Gastrocnemius medialis (tissue), 4 donors: ENCODE results near the gene SSTR5. TPM values are rescaled to one million over a fixed set of nuclear protein-coding genes. Genes with fewer than 3 reads are reported as not detected.

Experiments used
- ATAC-seq, 2 donors: fragments of 150-250 bp; one replicate each; pipeline ENCODE4 v1.9.1; 2016
- DNase-seq, 2 donors: peaks; one replicate each; pipeline ENCODE4 v3.0.0-alpha.2; 2019
- H3K27ac ChIP-seq, 4 donors: fragments of 200-600 bp; sonication (generic); 1 replicate in 1 of 4; 2 replicates in 3 of 4; pipeline ENCODE4 v1.5.1; 2016 to 2018; ENCODE audit warnings: mild to moderate bottlenecking in 2 of 4, moderate library complexity in 1 of 4
- H3K27me3 ChIP-seq, 3 donors: fragments of 200-600 bp; sonication (generic) in 2 of 3; 1 replicate in 1 of 3; 2 replicates in 2 of 3; pipeline versions ENCODE4 v1.5.1 to v1.6.0; 2016 to 2019; ENCODE audit warnings: mild to moderate bottlenecking in 1 of 3, moderate library complexity in 1 of 3
- H3K36me3 ChIP-seq, 2 donors: fragments of 200-600 bp; sonication (generic) in 1 of 2; one replicate each; pipeline ENCODE4 v1.5.1; 2017 to 2018
- H3K4me1 ChIP-seq, 2 donors: fragments of 200-600 bp; sonication (generic) in 1 of 2; one replicate each; pipeline ENCODE4 v1.5.1; 2016 to 2017; ENCODE audit warnings: mild to moderate bottlenecking in 2 of 2
- H3K4me3 ChIP-seq, 4 donors: fragments of 200-600 bp; sonication (generic) in 3 of 4; 1 replicate in 1 of 4; 2 replicates in 3 of 4; pipeline ENCODE4 v1.5.1; 2016 to 2019; ENCODE audit warnings: mild to moderate bottlenecking in 2 of 4
- H3K9me3 ChIP-seq, 3 donors: fragments of 200-600 bp; sonication (generic) in 2 of 3; 1 replicate in 1 of 3; 2 replicates in 2 of 3; pipeline ENCODE4 v1.5.1; 2016 to 2019
- POLR2A ChIP-seq, 2 donors: fragments of 450-650 bp; IDR thresholded peaks; one replicate each; pipeline ENCODE4 v1.6.1; 2017; ENCODE audit warnings: antibody characterized with exemption in 2 of 2, mild to moderate bottlenecking in 2 of 2, moderate library complexity in 2 of 2
- in situ Hi-C, 4 donors: fragments of 200-750 bp; cut with MboI; loops; one replicate each; pipeline versions ENCODE4 v1.15.0 to v1.8.0; 2017; ENCODE audit warnings: low sequenced_read_pairs in 4 of 4
- intact Hi-C: fragments of 100-400 bp; cut with DNase I; formaldehyde crosslinking; loops from one replicate; pipeline ENCODE4 v1.15.1; 2023; ENCODE audit warnings: low total_unique reads
- total RNA-seq, 4 donors: library from RNA; depleted of rRNA; stranded (reverse); fragments of >200 nt; gene quantifications; one replicate each; pipeline versions ENCODE4 v1.1.0 to v1.2.3, GENCODE V29; 2016
- TF ChIP-seq, protein P1 (sequence below), 5 experiments: fragments of 450-650 bp in 3 of 5; fragments of 200-600 bp in 2 of 5; sonication (generic) in 2 of 5; IDR thresholded peaks in 4 of 5; conservative IDR thresholded peaks in 1 of 5; 1 replicate in 4 of 5; 2 replicates in 1 of 5; pipeline ENCODE4 v1.5.1; 2016 to 2019; ENCODE audit warnings: antibody characterized with exemption in 5 of 5, mild to moderate bottlenecking in 3 of 5, moderate library complexity in 3 of 5

Gene SSTR5
- total RNA-seq, 4 donors from 2014 or later = 0.24 to 1.3 (median 0.33) TPM; not detected in 1

DNA sequence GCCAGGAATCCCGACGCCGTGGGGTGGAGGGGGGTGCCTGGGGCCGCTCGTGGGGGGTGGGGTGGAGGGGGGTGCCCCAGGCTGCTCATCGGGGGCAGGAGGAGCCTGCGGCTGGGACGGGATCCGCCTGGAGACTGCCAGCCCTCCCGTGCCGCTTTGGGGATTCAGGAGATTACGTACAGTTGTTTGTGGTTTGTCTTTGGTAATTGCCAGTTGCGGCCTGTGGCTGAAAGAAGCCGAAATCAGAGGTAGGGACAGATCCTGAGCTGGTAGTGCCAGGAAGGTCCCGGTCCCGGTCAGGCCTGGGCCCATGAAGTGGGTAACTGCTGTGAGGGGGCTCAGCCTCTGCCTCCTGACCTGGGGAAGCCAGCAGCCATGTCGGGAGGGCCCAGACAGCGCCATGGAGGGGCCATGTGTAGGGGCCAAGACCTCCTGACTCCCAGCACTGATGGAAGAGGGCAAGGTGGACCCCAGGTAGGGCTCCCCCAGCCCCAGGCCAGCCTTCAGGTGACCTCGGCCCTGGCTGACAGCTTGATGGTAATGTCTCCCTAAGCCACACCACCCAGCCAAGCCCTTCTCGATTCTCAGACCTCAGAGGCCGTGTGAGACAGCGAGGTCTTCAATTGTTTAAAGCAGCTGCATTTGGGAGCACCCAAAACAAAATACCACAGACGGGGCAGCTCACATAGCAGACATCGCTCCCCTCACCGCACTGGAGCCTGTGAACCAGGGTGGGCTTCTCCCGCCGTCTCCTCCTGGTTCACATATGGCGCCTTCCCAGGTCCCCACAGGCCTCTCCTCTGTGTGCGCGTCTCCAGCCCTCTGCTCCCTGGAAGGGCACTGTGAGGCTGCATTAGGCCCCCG lies 34.9 kb upstream of the SSTR5 start:
- DNase-seq (no peak), ATAC-seq (no peak)
- intact Hi-C loops (no loop called here), in situ Hi-C loops (no loop called here)
- Histone ChIP-seq H3K4me1 (no peaks in the 10 kb centered on the region), H3K27me3 (peaks cover 27 to 63% (median 44%) of the 10 kb centered on the region in 3 donors), H3K4me3 (no peak overlapping the region), H3K27ac (no peak overlapping the region), H3K9me3 (no peaks in the 10 kb centered on the region), H3K36me3 (no peaks in the 10 kb centered on the region)
- TF ChIP-seq, protein P1, sequence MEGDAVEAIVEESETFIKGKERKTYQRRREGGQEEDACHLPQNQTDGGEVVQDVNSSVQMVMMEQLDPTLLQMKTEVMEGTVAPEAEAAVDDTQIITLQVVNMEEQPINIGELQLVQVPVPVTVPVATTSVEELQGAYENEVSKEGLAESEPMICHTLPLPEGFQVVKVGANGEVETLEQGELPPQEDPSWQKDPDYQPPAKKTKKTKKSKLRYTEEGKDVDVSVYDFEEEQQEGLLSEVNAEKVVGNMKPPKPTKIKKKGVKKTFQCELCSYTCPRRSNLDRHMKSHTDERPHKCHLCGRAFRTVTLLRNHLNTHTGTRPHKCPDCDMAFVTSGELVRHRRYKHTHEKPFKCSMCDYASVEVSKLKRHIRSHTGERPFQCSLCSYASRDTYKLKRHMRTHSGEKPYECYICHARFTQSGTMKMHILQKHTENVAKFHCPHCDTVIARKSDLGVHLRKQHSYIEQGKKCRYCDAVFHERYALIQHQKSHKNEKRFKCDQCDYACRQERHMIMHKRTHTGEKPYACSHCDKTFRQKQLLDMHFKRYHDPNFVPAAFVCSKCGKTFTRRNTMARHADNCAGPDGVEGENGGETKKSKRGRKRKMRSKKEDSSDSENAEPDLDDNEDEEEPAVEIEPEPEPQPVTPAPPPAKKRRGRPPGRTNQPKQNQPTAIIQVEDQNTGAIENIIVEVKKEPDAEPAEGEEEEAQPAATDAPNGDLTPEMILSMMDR (IDR thresholded peaks at IDR 0.05 in 4 of 5, conservative IDR thresholded peaks at IDR 0.05 in 1 of 5) = no peak
- TF ChIP-seq POLR2A (IDR thresholded peaks at IDR 0.05) = no peak

DNA sequence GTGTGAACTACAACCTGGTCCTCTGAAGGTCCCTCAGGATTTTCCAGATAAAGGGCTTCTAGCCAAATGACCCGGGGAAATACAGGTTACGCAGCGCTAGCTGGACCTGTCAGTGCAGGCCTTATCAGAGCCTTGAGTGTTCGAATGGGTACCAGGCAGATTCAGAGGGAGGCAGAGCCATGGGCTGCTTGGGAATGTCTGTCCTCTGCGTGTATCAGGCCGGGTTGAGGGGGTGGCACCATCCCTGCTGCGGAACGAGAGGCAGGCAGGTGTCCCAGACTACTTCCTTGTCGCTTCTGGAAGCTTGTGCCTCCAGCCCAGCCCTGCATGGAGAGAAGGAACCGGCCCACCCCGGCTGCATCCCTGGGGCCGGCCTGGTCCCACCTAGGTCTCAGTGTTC lies 33.6 kb upstream of the SSTR5 start:
- ATAC-seq (no peak), DNase-seq (no peak)
- TF ChIP-seq POLR2A (IDR thresholded peaks at IDR 0.05) = no peak
- TF ChIP-seq, protein P1 (IDR thresholded peaks at IDR 0.05 in 4 of 5, conservative IDR thresholded peaks at IDR 0.05 in 1 of 5) = no peak
- intact Hi-C loops = no loop called here
- Histone ChIP-seq H3K9me3 (no peaks in the 10 kb centered on the region), H3K4me3 (no peak overlapping the region), H3K27ac (no peak overlapping the region), H3K27me3 (peaks cover 36 to 73% (median 54%) of the 10 kb centered on the region in 3 donors), H3K4me1 (no peaks in the 10 kb centered on the region), H3K36me3 (no peaks in the 10 kb centered on the region)
- in situ Hi-C loops = no loop called here

DNA sequence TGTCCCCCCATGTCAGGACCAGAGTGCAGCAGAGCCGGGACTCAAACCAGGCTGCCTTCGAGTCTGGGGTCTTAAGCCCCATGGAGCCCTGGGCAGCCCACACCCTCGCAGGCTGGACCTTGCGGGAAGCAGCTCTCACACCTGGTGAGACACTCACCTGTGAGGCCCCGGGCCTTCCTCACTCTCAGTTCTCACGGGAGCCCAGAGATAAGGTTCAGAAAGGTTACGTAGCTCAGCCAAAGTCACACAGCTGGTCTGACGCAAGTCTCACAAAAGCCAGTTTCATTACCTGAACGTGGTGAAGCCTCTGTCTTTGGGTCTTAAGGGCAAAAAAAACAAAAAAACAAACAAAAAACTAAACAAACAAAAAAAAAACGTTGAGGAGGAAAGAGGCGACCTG lies 32.8 kb upstream of the SSTR5 start:
- H3K36me3 ChIP-seq = no peaks in the 10 kb centered on the region
- no peak for TF ChIP-seq POLR2A (IDR thresholded peaks at IDR 0.05)
- TF ChIP-seq, protein P1 (IDR thresholded peaks at IDR 0.05 in 4 of 5, conservative IDR thresholded peaks at IDR 0.05 in 1 of 5) = no peak
- ATAC-seq (no peak), DNase-seq (no peak)
- no peak overlapping the region for H3K4me3 ChIP-seq
- H3K27ac ChIP-seq = no peak overlapping the region
- H3K27me3 ChIP-seq = peaks cover 44 to 79% (median 62%) of the 10 kb centered on the region in 3 donors
- no peaks in the 10 kb centered on the region for H3K9me3 ChIP-seq
- H3K4me1 ChIP-seq = no peaks in the 10 kb centered on the region
- in situ Hi-C loops (no loop called here), intact Hi-C loops (loop anchor here (5.0 kb wide), 1 partner anchor 348 kb away; no protein-coding TSS in a partner anchor)

DNA sequence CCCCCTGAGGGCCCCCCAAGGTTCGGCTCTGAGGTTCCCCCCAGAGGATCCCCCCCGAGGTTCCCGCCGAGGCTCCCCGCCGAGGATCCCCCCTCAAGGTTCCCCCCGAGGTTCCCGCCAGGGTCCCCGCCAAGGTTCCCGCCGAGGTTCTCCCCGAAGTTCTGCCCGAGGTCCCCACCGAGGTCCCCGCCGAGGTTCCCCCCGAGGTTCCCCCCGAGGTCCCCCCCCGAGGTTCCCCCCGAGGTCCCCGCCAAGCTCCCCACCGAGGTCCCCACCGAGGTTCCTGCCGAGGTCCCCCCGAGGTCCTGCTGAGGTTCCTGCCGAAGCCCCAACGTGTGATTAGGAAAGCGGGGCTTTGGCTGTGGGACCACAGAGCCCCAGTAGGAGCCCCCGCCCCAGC lies 32.2 kb upstream of the SSTR5 start:
- ATAC-seq (no peak), DNase-seq (no peak)
- Histone ChIP-seq H3K36me3 (no peaks in the 10 kb centered on the region), H3K27me3 (peaks cover 50 to 79% (median 64%) of the 10 kb centered on the region in 3 donors), H3K4me3 (no peak overlapping the region), H3K9me3 (no peaks in the 10 kb centered on the region), H3K27ac (no peak overlapping the region), H3K4me1 (no peaks in the 10 kb centered on the region)
- in situ Hi-C loops (no loop called here), intact Hi-C loops (loop anchor here (5.0 kb wide), 1 partner anchor 347 kb away; no protein-coding TSS in a partner anchor)
- TF ChIP-seq, protein P1 (IDR thresholded peaks at IDR 0.05 in 4 of 5, conservative IDR thresholded peaks at IDR 0.05 in 1 of 5) = no peak
- no peak for TF ChIP-seq POLR2A (IDR thresholded peaks at IDR 0.05)
